ENCODE results near the gene UBE3B. TPM values are rescaled to one million over a fixed set of nuclear protein-coding genes. Genes with fewer than 3 reads are reported as not detected.

The UBE3B gene
- polyA plus RNA-seq, 1 donor (not counting 4 experiments of a cell fraction or from before 2014, with no cell fraction given), result 27.1 TPM

- H3K79me2 ChIP-seq (ENCODE audit: control insufficient read depth, insufficient read depth, low read length), result no peaks in the 10 kb centered on the region
- H3K27me3 ChIP-seq (ENCODE audit: control insufficient read depth, extremely low read depth, insufficient read depth, low read length), result peaks cover 17% of the 10 kb centered on the region
- FAIRE-seq (no peak), DNase-seq (ENCODE audit: low read depth, low spot score) (no peak)
- no peaks in the 10 kb centered on the region for H3K9me1 ChIP-seq (ENCODE audit: control insufficient read depth, extremely low read depth, insufficient read depth, low read length)
- H3K9me3 ChIP-seq (ENCODE audit: control insufficient read depth, low read depth, low read length), result no peaks in the 10 kb centered on the region
- no peaks in the 10 kb centered on the region for H4K20me1 ChIP-seq (ENCODE audit: control insufficient read depth, extremely low read depth, insufficient read depth, low read length)
- TF ChIP-seq EZH2 (IDR thresholded peaks at IDR 0.05; ENCODE audit: low read length) (no peak), CTCF (optimal IDR thresholded peaks at IDR 0.05 in 1 of 3, IDR thresholded peaks at IDR 0.05 in 1 of 3, conservative IDR thresholded peaks at IDR 0.05 in 1 of 3; ENCODE audit: extremely low read depth in 1 of 3, insufficient read depth in 2 of 3, low read length in 3 of 3) (no peak)
- H3K27ac ChIP-seq (ENCODE audit: control insufficient read depth, insufficient read depth, low read length), result no peak overlapping the region
- H3K9ac ChIP-seq (ENCODE audit: control insufficient read depth, extremely low read depth, insufficient read depth, low read length), result no peak overlapping the region
- dilution Hi-C loops (cut with MboI; ENCODE audit: extremely low pct_ligation_motif_present, low sequenced_read_pairs), result no loop called here
- peaks cover 3 to 5% of the 10 kb centered on the region in 2 experiments for H3K36me3 ChIP-seq (ENCODE audit: control insufficient read depth in 2 of 2, extremely low read depth in 1 of 2, insufficient read depth in 2 of 2, low read length in 2 of 2)
- no peaks in the 10 kb centered on the region for H3K4me1 ChIP-seq (ENCODE audit: control insufficient read depth, extremely low read depth, insufficient read depth, low read length)
- no peak overlapping the region for H2AFZ ChIP-seq (ENCODE audit: control insufficient read depth, low read length)
- H3K4me3 ChIP-seq (ENCODE audit: control insufficient read depth in 2 of 3, extremely low read depth in 1 of 3, insufficient read depth in 2 of 3, low read depth in 1 of 3, low read length in 3 of 3), result no peak overlapping the region
- no peak overlapping the region for H3K4me2 ChIP-seq (ENCODE audit: control insufficient read depth, extremely low read depth, insufficient read depth, low read depth, low read length)
Observed at GRCh38 chr12:109557805-109558204, 80.4 kb downstream of the UBE3B start.

- Histone ChIP-seq H3K4me2 (ENCODE audit: control insufficient read depth, extremely low read depth, insufficient read depth, low read depth, low read length) (no peak overlapping the region), H3K9ac (ENCODE audit: control insufficient read depth, extremely low read depth, insufficient read depth, low read length) (no peak overlapping the region), H3K4me3 (ENCODE audit: control insufficient read depth in 2 of 3, extremely low read depth in 1 of 3, insufficient read depth in 2 of 3, low read depth in 1 of 3, low read length in 3 of 3) (no peak overlapping the region), H3K4me1 (ENCODE audit: control insufficient read depth, extremely low read depth, insufficient read depth, low read length) (no peaks in the 10 kb centered on the region), H3K79me2 (ENCODE audit: control insufficient read depth, insufficient read depth, low read length) (no peaks in the 10 kb centered on the region), H3K36me3 (ENCODE audit: control insufficient read depth in 2 of 2, extremely low read depth in 1 of 2, insufficient read depth in 2 of 2, low read length in 2 of 2) (peaks cover 3 to 8% of the 10 kb centered on the region in 2 experiments), H4K20me1 (ENCODE audit: control insufficient read depth, extremely low read depth, insufficient read depth, low read length) (no peaks in the 10 kb centered on the region), H2AFZ (ENCODE audit: control insufficient read depth, low read length) (no peak overlapping the region), H3K27ac (ENCODE audit: control insufficient read depth, insufficient read depth, low read length) (no peak overlapping the region), H3K9me3 (ENCODE audit: control insufficient read depth, low read depth, low read length) (no peaks in the 10 kb centered on the region), H3K27me3 (ENCODE audit: control insufficient read depth, extremely low read depth, insufficient read depth, low read length) (peaks cover 11% of the 10 kb centered on the region), H3K9me1 (ENCODE audit: control insufficient read depth, extremely low read depth, insufficient read depth, low read length) (no peaks in the 10 kb centered on the region)
- dilution Hi-C loops (cut with MboI; ENCODE audit: extremely low pct_ligation_motif_present, low sequenced_read_pairs), result no loop called here
- FAIRE-seq, result no peak
- TF ChIP-seq CTCF (optimal IDR thresholded peaks at IDR 0.05 in 1 of 3, IDR thresholded peaks at IDR 0.05 in 1 of 3, conservative IDR thresholded peaks at IDR 0.05 in 1 of 3; ENCODE audit: extremely low read depth in 1 of 3, insufficient read depth in 2 of 3, low read length in 3 of 3) (no peak), EZH2 (IDR thresholded peaks at IDR 0.05; ENCODE audit: low read length) (no peak)
- no peak for DNase-seq (ENCODE audit: low read depth, low spot score)
Observed at GRCh38 chr12:109558374-109559199, 81.2 kb downstream of the UBE3B start.
